AG10803 (cell line): ENCODE results near the gene PVRIG.
"Not testable (repeated sequence)": the region's sequence is repeated elsewhere in the genome, so short reads cannot be mapped to it uniquely, and the experiment has no call there.

Experiments used
- DNase-seq: peaks from one replicate; pipeline ENCODE4 v3.0.0; 2010; ENCODE audit warnings: low read depth
- H3K4me3 ChIP-seq: 2 replicates; pipeline ENCODE4 v1.5.1; 2011; ENCODE audit warnings: mild to moderate bottlenecking, low read length, control low read depth
- TF ChIP-seq, protein P1 (sequence below): conservative IDR thresholded peaks from 2 replicates; pipeline ENCODE4 v1.5.1; 2011; ENCODE audit warnings: mild to moderate bottlenecking, low read length, control low read depth, inconsistent platforms

The PVRIG gene

DNA sequence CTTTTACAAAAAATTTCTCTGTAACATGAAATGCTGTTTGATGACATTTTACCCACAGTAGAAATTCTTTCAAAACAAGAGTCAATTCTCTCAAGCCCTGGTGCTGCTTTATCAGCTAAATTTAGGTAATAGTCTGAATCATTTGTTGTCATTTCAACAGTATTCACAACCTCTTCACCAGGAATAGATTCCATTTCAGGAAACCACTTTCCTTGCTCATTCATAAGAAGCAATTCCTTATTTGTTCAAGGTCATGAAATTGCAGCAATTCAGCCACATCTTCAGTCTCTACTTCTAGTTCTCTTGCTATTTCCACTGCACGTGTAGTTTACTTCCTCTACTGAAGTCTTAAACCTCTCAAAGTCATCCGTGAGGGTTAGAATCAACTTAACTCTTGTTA, 28.0 kb upstream of the PVRIG start:
- TF ChIP-seq, protein P1, sequence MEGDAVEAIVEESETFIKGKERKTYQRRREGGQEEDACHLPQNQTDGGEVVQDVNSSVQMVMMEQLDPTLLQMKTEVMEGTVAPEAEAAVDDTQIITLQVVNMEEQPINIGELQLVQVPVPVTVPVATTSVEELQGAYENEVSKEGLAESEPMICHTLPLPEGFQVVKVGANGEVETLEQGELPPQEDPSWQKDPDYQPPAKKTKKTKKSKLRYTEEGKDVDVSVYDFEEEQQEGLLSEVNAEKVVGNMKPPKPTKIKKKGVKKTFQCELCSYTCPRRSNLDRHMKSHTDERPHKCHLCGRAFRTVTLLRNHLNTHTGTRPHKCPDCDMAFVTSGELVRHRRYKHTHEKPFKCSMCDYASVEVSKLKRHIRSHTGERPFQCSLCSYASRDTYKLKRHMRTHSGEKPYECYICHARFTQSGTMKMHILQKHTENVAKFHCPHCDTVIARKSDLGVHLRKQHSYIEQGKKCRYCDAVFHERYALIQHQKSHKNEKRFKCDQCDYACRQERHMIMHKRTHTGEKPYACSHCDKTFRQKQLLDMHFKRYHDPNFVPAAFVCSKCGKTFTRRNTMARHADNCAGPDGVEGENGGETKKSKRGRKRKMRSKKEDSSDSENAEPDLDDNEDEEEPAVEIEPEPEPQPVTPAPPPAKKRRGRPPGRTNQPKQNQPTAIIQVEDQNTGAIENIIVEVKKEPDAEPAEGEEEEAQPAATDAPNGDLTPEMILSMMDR: no peak
- peak; percentile 66 for DNase-seq

DNA sequence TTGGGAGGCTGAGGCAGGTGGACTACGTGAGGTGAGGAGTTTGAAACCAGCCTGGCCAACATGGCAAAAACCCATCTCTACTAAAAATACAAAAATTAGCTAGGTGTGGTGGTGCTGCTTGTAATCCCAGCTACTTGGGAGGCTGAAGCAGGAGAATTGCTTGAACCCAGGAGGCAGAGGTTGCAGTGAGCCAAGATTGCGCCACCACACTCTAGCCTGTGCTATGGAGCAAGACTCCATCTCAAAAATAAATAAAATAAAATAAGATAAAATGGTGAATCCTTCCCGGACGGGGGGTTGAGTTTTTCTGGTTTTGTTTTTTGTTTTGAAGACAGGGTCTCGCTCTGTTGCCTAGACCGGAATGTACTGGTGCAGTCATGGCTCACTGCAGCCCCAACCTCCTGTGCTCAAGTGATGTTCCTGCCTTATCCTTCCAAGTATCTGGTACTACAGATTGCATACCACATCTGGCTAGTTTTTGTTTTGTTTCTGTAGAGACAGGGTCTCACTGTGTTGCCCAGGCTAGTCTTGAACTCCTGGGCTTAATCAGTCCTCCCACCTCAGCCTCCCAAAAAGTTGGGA, 27.4 kb upstream of the PVRIG start:
- DNase-seq, H3K4me3 ChIP-seq: not testable (repeated sequence)

More for the DNA sequence above, 28.0 kb upstream of the PVRIG start:
- no peak overlapping the region for H3K4me3 ChIP-seq

DNA sequence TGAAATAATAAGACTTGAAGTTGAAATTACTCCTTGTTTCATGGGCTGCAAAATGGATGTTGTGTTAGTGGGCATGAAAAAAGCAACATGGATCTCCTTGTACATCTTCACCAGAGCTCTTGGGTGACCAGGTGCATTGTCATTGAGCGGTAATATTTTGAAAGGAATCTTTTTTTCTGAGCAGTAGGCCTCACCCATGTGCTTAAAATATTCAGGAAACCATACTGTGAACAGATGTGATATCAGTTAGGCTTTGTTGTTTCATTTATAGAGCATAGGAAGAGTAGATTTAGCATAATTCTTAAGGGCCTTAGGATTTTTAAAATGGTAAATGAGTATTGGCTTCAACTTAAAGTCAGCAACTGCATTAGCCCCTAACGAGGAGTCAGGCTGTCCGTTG, 26.8 kb upstream of the PVRIG start:
- TF ChIP-seq, protein P1: no peak
- no peak for DNase-seq
- no peak overlapping the region for H3K4me3 ChIP-seq

DNA sequence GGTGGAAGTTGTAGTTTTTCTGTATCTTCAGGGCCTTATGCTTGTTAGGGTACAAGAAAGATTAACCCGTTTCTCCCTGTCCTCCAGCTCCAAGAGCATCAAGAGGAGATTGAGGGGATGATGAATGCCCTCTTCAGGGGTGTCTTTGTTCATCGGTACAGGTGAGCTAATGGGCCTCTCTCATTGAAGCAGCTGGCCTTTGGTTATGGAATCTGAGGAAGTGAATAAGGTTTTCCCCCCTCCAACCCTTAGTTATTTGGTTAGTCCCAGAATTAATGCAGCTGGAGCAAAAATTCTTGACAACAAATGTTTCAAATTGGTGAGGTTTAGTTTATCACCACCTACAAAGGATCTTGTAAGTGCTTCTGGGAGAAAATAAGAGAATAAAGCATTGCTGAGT, 24.5 kb upstream of the PVRIG start:
- H3K4me3 ChIP-seq: no peak overlapping the region
- TF ChIP-seq, protein P1: no peak
- no peak for DNase-seq

DNA sequence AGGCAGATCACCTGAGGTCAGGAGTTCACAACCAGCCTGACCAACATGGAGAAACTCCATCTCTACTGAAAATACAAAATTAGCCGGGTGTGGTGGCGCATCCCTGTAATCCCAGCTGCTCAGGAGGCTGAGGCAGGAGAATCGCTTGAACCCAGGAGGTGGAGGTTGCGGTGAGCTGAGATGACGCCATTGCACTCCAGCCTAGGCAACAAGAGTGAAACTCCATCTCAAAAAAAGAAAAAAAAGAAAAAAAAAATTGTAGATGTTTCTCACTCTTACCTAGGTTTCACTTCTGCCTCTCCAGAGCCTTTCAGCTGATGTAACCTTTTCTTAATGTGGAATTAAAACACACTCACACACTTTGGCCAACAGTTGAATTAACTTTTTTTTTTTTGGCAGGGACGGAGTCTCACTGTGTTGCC, 23.8 kb upstream of the PVRIG start:
- H3K4me3 ChIP-seq, DNase-seq: not testable (repeated sequence)

DNA sequence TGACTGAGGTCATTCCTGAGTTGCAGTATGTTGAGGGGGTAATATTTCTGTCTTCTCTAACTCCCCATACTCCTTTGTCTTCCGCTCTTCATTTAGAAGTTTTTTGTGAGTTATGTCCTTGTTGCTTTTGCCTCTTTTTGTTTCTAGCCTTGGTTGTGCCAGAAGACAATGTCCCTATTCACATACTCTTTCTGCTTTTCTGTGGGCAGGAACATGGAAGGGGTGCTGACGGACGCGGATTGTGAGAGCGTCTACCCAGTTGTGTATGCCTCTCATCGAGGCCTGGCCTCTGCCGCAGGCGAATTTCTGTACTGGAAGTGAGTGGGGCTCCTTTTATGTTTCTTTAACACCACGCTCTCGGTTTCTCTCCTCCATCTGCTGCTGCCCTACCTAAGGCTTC, 21.5 kb upstream of the PVRIG start:
- TF ChIP-seq, protein P1: no peak
- no peak for DNase-seq
- no peak overlapping the region for H3K4me3 ChIP-seq

DNA sequence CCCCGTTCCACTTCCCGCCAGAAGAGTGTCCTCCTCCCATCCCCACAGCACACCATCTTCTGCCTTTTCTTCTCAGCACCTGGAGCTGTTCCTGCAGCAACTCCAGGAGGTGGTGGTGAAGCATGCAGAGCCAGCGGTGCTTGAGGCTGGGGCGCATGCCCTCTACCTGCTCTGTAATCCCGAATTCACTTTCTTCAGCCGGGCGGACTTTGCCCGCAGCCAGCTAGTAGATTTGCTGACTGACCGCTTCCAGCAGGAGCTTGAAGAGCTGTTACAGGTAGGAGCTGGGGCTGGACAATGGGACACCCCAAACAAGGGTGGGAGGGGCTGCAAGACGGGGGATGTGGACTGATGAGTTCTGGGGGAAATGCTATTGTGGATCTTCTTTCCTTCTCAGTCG, 19.1 kb upstream of the PVRIG start:
- H3K4me3 ChIP-seq: no peak overlapping the region
- no peak for DNase-seq
- TF ChIP-seq, protein P1: no peak

DNA sequence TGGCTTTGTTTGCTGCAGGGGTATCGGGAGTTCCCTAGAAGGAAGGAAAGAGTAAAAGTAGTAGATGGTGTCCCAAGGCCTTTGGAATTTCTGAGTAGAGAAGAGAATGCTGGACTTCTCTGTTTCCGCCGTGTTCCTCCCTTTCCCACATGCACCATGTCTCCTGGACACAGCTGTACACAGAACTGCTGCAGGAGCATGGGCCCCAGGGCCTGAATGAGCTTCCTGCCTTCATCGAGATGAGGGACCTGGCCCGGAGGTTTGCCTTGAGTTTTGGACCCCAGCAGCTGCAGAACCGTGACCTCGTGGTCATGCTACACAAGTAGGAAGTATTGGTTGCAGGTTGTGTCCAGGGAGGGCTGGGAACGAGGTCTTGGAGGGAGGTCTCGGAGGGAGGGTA, 15.3 kb upstream of the PVRIG start:
- TF ChIP-seq, protein P1: no peak
- H3K4me3 ChIP-seq: no peak overlapping the region
- DNase-seq: no peak
